ENCODE data around the gene DOK7.

- TF ChIP-seq CTCF (conservative IDR thresholded peaks at IDR 0.05 in 1 of 2, IDR thresholded peaks at IDR 0.05 in 1 of 2; ENCODE audit: low read depth in 1 of 2, low read length in 2 of 2): no peak
- TF ChIP-seq EZH2 (IDR thresholded peaks at IDR 0.05; ENCODE audit: low read length, missing control alignments): no peak
Observed at GRCh38 chr4:3482707-3483106, 19.6 kb downstream of the DOK7 start.

All from fibroblast of lung (primary cell).